NCI-H2227 (cell line): ENCODE results near the gene OR10H2.
"Not testable (repeated sequence)": the region's sequence is repeated elsewhere in the genome, so short reads cannot be mapped to it uniquely, and the experiment has no call there.

Source experiments
- DNase-seq: peaks from one replicate; lab custom pipeline; 2025; ENCODE audit not compliant: unreplicated experiment; lab: John Stamatoyannopoulos, UW

The OR10H2 gene, protein sequence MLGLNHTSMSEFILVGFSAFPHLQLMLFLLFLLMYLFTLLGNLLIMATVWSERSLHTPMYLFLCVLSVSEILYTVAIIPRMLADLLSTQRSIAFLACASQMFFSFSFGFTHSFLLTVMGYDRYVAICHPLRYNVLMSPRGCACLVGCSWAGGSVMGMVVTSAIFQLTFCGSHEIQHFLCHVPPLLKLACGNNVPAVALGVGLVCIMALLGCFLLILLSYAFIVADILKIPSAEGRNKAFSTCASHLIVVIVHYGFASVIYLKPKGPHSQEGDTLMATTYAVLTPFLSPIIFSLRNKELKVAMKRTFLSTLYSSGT

DNA sequence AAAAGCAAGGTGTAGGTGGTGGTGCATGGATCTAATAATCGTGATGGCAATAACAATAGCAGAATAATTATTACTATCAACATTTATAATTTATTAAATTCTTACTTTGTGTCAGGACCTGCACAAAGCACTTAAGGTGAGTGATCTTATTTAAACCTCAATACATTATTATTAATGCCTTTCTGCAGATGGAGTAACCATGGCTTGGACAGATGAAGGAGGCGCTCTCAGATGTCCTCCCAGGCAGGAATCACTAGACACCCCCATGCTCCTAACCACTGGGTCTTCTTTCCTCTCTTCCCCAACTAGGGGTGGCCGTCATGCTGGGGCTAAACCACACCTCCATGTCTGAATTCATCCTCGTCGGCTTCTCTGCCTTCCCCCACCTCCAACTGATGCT, at the start of gene OR10H2:
OR10H2 (plus strand) TSS at position 301 of the 400 bp plus-strand sequence; CDS start at position 321, 20 bp downstream.
- DNase-seq: no peak

DNA sequence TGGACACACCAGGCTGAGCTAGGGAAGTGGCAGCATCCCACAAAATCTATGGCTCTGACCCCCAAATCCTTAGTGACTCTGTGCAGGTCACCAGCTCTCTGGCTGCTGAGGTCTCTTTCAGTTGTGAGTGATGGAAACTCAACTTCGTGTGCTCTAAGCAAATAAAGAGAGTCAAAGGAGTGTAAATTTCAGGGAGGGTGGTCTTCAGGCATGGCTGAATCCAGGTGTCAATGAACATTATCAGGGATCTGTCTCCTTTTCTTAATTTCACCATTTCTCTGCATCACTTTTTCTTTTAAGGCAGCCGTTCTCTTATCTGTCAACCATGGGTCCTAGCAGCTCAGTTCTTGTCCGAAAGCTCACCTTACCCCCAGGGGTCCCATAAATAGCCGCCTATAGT, 48.7 kb upstream of the OR10H2 start:
- no peak for DNase-seq

DNA sequence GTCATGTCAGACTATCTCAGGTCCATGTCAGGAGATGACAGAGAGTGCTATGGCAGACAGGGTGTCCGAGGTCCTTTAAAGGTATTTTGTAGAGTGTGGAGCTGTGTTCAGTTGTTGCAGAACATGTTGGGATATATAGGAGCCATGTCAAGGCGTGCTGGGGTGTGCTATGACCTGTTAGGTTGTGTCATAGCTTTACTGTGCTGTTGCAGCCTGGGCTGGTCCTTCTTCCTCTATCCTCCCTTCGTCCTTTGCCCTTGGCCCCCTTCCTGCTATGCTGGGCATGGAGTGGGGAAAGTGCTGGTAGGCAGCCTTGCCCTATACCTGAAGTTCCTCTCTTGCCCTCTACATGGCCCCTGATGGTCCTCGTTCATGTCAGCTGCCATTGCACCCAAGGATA, 48.0 kb upstream of the OR10H2 start:
- not testable (repeated sequence) for DNase-seq

DNA sequence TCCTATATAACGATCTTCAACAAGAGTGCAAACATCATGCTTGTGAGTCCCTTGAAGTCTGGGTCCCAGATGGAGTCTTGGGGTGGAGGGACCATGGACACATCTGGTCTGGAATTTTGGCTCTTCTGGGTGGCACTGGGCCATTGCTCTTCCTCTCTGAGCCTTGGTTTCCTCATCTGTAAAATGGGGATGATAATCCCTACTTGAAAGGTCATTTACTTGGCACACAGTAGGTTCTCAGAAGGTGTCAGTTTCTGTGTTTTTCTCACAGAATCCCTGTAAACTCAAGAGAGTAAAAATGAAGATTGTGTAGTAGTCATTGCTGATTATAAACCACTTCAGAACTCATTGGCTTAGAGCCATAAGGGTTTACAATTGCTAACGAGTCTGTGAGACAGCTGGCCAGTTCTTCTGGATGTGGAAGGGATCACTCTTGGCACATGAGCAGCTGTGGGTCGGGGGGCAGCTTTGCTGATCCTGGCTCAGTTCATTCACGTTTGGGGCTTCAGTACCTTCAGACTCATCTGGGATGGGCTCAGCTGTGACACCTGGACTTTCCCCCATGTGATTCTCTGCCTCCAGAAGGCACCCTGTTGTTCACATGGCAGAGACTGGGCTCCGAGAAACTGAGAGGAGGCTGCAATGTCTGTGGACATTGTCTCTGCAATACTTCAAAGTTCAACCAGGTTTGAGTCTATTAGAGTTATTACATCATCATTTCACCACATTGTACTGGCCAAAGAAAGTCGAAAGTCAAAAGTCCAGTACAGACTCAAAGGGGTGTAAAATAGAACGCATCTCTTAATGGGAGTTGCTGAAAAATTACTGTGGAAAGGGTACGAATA, 47.1 kb upstream of the OR10H2 start:
- DNase-seq: no peak

DNA sequence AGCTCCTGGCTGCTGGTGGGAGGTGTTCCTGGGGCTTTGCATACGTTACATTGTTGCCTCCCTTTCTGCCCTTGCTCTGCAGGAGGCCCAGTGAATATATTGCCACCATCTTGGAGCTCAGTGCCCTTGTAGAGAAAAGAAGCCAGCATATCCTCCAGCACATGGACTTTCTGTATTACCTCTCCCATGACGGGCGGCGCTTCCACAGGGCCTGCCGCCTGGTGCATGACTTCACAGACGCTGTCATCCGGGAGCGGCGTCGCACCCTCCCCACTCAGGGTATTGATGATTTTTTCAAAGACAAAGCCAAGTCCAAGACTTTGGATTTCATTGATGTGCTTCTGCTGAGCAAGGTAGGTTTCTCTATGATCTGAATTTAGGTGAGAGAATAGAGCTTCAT, 44.4 kb upstream of the OR10H2 start:
- no peak for DNase-seq

DNA sequence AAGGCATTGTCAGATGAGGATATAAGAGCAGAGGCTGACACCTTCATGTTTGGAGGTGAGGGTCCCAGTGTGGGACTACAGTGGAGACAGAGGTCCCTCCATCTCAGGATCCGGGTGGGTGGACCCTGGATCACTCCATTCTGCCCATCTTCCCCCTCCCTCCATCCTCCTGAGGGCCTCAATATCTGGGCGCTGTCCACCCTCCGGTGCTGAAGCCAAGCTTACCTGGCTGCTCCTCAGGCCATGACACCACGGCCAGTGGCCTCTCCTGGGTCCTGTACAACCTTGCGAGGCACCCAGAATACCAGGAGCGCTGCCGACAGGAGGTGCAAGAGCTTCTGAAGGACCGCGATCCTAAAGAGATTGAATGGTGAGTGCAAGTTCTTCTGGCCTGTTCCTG, 43.0 kb upstream of the OR10H2 start:
- no peak for DNase-seq

DNA sequence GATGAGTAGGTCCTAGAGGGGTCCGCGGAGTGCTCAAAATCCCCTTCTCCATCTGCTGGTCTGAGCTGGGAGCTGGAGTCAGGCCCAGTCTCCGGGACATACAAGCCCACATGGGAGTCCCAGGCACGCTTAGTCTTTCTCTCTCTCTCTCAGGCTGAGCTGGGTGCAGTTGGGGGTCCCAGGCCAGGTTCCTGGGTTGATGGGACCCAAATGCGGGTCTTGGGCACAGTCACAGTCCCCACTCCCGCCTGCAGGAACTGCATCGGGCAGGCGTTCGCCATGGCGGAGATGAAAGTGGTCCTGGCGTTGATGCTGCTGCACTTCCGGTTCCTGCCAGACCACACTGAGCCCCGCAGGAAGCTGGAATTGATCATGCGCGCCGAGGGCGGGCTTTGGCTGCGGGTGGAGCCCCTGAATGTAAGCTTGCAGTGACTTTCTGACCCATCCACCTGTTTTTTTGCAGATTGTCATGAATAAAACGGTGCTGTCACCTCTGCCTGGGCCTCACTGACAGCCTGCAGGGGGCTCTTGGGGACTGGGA, 31.1 kb upstream of the OR10H2 start:
- peak; percentile 1 for DNase-seq

DNA sequence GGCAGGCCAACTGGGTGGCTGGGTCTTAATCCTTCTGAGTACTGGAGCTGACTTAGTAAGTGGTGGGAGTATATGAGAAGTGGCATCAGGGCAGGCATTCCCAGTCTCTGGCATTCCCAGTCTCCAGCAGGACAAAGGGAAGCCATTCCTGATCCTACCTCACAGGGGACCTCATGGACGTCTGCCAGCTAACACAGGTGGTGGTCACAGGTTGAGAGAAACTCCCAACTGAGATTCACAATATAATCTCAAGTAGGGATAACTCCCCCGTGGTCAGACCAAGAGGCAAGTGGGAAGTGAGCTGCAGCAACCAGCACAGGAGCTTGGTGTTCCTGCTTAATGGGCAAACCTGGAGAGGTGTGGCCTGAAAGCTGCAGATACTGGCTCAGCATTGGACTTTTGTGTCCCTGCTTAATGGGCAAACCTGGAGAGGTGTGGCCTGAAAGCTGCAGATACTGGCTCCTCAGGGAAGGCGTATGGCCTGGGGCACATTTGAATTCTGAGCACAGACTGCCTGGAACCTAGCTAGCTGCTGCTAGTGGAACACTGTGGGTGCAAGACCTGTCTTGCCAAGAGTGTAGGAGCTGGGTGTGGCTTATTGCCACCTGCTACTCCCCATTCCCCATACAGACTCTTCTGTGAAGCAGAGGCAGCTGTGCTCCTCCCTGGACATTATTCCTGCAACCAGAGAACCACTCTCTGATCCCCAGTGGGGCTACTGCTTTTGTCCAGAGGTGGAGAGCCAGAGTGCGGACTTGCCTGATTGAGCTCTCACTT, 25.9 kb upstream of the OR10H2 start:
- no peak for DNase-seq

DNA sequence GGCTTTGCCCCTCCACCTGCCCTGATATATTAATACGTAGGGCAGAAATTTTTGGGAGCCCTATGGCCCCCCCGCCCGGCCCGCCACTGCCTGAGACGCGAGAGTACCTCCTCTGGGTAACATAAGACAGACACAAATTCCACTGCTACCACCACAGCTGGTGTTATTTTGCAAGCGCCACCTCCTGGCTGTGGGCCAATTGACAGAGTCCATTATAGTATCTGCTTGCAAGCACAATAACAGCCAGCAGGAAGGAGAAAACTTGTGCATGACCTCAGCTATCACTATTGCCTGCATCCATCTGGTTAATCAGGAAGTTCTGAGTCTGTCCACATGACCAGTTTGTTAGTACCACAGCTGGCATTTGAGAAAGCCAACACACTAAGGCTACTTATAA, 25.3 kb upstream of the OR10H2 start:
- peak; percentile 10 for DNase-seq

DNA sequence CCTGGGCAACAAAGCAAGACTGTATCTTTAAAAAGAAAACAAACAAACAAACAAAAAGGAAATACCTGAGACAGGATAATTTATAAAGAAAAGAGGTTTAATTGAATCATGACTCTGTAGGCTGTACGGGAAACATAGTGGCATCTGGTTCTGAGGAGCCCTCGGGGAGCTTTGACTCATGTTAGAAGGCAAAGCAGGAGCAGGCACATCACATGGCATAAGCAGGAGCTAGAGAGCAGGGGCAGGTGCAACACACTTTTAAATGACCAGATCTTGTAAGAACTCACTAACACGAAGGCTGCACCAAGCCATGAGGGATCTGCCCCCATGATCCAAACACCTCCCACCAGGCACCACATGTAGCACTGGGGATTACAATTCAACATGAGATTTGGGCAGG, 13.2 kb upstream of the OR10H2 start:
- DNase-seq: no peak

DNA sequence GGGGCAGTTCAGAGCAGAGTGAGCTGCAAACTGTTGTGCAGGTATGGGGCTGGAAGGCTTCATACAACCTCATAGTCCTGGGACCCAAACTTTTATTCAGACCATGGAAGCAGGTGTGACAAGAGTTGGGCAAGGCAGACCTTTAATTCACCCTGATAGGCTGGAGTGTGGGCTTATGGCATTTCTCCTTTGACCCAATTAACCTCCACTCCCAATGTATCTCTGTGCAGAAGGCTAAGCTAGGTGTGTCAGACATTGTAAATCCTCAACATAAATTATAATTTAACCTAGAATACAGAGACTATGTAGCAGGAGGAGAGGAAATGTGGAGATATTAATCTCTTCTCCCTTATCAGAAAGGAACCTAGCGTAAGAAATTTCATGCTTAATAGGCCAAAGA, 12.2 kb upstream of the OR10H2 start:
- no peak for DNase-seq

DNA sequence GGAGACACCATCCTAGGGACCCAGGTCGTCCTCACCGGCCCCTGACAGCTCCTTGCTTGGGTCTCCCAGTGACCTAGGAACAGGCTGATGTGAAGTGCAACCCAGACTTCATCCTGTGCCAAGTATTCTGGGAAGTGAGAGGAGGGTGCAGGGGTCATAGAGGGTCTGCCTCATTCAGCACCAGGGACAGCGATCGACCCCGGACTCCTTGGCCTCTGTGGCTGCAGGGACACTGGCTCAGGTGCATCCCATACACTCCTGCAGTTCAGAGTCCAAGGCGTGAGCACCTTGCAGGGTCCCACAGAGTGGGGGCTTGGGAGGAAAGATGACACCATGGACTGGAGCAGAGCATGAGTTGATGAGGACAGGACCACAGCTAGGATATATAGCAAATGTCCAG, 10.0 kb upstream of the OR10H2 start:
- DNase-seq: no peak

DNA sequence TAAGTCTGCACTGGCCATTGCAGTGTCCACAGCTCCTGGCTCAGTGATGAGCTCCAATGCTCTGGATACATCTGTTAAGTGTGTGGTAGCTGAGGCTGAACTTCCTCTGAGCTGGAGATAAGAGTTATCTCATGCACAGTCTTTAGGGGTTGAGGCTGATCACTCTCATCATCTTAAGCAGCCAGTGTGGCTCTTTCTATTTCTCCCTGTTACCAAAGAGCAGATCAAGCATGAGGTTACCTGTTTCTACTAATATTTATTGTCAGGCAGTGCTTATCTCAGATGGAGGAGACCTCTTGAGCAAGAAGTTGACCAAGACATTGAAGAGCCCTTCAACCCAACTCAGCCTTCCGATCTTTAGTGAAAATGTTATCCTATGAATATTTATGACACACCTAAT, 6.6 kb upstream of the OR10H2 start:
- DNase-seq: no peak

DNA sequence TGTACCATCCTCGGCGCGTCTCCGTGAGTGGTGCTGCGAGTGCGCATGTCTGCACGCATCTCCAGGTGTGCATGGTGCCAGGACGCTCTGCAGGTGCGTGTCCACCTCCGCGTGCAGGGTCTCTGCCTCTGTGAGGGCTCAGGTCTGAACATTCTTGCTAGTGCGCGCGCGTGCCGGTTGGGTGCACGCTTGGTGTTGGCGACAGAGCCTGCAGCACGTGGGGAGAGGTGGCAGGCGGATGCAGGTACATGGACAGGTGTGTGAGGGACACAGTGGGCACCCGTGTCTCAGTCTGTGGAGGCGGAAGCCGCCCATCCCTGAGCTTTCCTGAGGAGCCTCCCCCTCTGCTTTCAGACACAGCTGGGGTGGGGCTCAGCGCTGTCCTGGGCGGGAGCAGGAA, 4.9 kb upstream of the OR10H2 start:
- no peak for DNase-seq

DNA sequence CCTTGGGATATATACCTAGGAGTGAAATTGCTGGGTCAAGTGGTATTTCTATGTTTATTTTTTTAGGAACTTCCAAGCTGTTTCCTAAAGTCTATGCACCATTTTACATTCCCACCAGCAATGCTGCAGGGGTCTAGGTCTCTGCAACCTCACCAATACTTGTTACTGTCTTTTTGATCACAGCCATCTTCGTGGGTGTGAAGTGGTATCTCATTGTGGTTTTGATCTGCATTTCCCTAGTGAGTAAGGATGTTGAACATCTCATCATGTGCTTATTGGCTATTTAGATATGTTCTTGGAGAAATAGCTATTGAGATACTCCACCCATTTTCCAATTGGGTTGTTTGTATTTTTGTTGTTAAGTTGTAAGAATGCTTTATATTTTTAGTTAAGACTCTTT, 2.7 kb downstream of the OR10H2 start:
- no peak for DNase-seq

DNA sequence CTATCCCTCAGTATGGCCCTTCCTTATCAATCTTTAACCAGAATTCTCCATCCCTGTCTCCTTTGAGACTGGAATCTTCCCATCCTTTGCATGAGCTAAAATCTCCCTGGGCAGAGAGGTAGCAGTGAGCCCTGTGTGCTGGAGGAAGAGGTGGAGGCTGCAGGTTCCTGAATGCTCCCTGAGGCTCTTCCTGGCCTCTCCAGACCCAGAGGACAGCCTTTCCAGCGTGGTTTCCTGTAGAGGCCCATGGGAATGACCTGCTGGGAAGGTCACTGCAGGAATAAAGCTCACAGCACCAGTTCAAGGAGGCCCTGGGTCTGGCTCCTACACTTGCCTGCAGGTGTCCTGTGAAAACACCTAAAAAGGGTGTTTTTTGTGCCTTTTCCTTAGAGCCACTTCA, 4.6 kb downstream of the OR10H2 start:
- DNase-seq: no peak

DNA sequence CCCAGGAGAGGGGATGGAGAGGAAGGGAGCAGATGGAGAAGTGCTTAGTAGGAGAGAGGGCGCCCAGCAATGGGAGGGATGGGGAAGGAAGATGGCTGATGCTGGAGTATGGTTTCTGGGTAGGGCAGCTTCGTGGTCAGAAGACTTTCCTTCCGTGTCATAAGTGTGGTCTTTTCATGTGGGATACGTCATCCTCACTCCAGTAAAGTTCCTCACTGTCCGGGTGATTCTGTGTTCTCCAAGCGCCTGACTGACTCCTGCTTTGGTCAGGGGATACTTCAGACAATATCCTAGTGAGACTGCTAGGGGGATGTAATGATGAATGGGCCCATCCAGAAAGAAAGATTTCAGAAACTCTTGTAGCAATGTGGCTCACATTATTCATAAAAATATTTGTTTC, 6.1 kb downstream of the OR10H2 start:
- no peak for DNase-seq

DNA sequence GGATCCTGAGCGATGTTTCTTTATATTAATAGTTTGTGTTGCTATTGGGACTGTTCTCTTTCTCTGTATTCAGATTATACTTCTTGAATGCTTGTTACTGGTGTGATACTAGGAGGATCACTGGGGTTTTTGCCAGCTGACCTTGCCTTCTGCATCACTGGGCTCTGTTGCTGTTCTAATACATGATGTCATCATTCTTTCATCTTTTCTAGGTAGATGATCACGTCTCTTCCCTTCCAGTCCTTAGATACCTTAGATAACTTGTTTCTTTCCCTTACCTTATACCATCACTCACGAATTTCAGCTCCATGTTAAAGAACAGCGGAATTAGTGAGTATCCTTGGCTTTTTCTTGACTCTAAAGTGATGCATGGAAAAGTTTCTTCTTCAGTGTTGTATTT, 9.9 kb downstream of the OR10H2 start, which contains the start of gene OR10H3:
OR10H3 (plus strand) TSS at position 264 of the 400 bp plus-strand sequence. CDS start 3,408 bp downstream, outside the sequence.
- DNase-seq: no peak

DNA sequence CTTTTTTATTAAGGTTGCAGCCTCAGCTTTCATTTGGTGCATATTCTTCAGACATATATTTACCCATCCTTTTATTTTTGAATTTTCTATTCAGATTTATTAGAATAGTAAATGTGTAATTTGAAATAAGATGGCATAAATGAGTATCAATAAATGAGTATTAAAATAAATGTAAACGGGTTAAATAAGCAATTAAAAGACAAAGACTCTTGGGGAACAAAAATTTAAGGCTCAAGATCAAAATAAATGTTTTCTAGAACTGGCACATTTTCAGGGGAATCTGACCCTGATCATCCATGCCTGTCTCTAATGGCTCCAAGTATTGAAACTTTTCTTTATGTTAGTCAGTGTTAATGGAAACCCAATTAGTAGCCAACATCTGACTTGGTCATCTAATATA, 13.0 kb downstream of the OR10H2 start:
- DNase-seq: no peak

DNA sequence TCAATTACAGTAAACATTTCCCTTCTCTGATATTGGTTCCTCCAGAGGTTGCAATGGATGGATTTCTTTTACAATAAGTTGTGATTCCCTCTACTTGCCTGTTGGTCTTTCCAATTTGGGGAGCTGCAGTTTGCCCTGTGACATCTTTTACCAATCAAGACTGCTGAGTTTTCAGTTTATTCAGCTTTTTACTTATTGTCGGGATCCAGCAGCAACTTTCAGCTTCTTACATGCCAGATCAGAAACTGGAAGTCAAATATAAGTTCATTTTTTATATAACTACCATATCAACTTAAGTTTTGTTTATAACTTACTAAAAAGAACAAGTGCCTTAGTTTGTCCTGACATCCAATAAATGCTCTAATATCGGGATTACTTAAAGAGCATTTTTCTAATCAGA, 20.4 kb downstream of the OR10H2 start:
- no peak for DNase-seq

DNA sequence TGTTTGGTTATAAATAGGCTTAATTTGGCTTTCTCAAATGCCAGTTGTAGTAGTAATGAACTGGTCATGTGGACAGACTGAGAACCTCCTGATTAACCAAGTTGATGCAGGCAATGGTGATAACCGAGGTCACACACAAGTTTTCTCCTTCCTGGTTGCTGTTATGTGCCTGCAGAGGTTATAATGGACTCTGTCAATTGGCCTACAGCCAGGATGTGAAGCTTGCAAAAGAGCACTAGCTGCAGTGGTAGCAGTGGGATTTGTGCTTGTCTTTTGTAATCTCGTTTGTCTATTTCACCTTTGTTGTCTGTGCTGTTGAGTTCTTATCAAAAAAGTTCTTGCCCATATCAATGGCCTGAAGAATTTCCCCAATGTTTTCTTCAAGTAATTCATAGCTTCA, 30.6 kb downstream of the OR10H2 start:
- DNase-seq: no peak
